ENCODE measurements around the gene REEP3. TPM values are rescaled to one million over a fixed set of nuclear protein-coding genes. Genes with fewer than 3 reads are reported as not detected.
A peak's percentile ranks its signal among the peaks of the same experiment; 100 is the strongest.
"Not testable (repeated sequence)": the region's sequence is repeated elsewhere in the genome, so short reads cannot be mapped to it uniquely, and the experiment has no call there.

Gene REEP3
- total RNA-seq, 1 experiment from 2014 or later, result 21.7 TPM

DNA sequence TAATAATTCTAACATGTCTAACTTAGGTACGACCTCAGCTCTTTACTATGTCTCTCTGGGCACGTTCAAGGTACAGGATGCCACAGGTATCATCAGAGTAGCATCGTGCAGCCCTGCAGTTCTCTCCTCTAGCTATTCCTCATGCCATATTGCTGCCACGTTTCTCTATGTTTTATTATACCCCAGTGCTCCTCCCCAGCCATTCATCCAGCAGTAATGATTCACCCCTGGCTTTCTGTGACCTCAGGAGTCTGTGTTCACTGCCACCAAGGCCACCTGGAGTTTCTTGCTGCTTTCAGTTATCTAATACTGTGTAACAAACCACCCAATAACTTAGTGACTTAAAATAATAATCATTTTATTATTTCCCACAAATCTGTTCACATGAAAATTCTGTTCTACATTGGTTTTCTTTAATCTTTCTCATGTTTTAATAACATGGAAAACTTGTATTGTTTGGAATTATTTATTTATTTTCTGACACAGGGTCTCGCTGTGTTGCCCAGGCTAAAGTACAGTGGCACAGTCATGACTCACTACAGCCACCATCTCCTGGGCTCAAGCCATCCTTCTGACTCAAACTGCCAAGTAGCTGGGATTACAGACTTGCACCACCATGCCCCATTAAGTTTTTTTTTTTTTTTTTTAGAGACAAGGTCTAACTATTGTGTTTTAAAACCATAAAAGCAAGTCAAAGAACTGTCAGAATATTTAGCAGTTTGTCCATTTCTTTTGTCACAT, 21.8 kb downstream of the REEP3 start:
- DNase-seq (ENCODE audit: low spot score), result no peak
- in situ Hi-C loops (cut with HindIII; ENCODE audit: low sequenced_read_pairs), result no loop called here

- in situ Hi-C loops (cut with HindIII; ENCODE audit: low sequenced_read_pairs), result no loop called here
- no peak for DNase-seq (ENCODE audit: low spot score)
Measured at GRCh38 chr10:63543576-63543962, 22.4 kb downstream of the REEP3 start.

DNA sequence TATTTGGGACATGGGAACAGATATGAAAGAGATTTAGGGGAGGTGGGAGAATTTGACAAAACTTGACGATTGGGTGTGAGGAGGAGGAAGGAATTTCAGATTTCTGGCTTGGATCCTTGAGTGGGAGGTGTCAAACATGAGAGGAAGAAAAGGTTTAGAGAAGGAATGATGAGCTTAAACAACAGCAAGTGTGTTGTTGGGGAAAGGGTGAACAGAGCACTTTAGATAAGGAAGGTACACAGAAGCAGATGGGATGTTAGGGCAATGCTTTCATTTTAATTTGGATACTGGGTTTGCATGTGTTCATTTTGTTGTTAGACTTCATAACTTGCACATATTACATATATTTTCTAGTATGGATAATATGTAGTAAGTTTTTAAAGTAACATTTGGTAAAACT, 23.2 kb downstream of the REEP3 start:
- in situ Hi-C loops (cut with HindIII; ENCODE audit: low sequenced_read_pairs), result no loop called here

GRCh38 chr10:63547628-63548360, 26.6 kb downstream of the REEP3 start:
- in situ Hi-C loops (cut with HindIII; ENCODE audit: low sequenced_read_pairs), result no loop called here
- DNase-seq (ENCODE audit: low spot score), result peak; percentile 99

More for the DNA sequence above, 23.2 kb downstream of the REEP3 start:
- no peak for DNase-seq (ENCODE audit: low spot score)

DNA sequence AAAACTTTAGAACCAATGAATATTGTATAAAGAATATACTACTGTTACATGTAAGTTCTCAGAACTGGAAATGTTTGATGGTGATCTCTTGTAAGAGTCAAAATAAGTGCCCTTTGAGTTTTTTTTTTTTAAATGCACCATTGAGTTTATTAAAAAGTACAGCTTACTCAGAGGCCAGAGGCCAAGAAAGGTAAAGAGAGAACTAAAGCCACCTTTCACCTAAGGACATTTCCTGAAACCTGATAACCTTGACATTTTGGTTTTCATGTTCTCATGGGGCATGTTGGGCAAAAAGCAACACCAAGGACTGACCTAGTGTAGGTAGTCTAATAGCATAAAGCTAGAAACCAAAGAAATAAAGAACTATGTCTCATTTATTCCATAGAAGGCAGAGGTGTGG, 27.7 kb downstream of the REEP3 start:
- no peak for DNase-seq (ENCODE audit: low spot score)
- in situ Hi-C loops (cut with HindIII; ENCODE audit: low sequenced_read_pairs), result no loop called here

GRCh38 chr10:63549810-63550209, 28.6 kb downstream of the REEP3 start:
- in situ Hi-C loops (cut with HindIII; ENCODE audit: low sequenced_read_pairs), result no loop called here
- DNase-seq (ENCODE audit: low spot score), result peak; percentile 86

GRCh38 chr10:63553031-63553430, 31.8 kb downstream of the REEP3 start:
- DNase-seq (ENCODE audit: low spot score), result no peak
- in situ Hi-C loops (cut with HindIII; ENCODE audit: low sequenced_read_pairs), result no loop called here

DNA sequence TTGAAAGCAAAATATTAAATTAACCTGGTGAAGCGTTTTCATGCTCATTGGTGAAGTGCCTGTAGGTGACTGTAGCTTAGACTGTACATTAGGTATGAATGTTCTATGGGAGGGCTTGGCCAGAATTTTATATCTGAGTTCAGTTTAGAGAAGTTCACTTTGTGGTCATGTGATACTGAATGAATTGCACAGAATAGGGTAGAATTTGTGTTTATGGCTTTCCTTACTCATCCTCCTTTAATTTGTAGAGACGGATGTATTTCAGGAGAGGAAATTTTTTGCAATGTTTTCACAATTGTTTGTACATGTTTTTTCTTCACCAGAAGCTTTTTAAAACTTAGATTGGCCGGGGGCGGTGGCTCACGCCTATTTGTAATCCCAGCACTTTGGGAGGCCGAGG, 32.3 kb downstream of the REEP3 start:
- no peak for DNase-seq (ENCODE audit: low spot score)
- in situ Hi-C loops (cut with HindIII; ENCODE audit: low sequenced_read_pairs), result no loop called here

GRCh38 chr10:63554657-63555056, 33.5 kb downstream of the REEP3 start:
- in situ Hi-C loops (cut with HindIII; ENCODE audit: low sequenced_read_pairs), result no loop called here
- DNase-seq (ENCODE audit: low spot score), result no peak

GRCh38 chr10:63555330-63555729, 34.1 kb downstream of the REEP3 start:
- in situ Hi-C loops (cut with HindIII; ENCODE audit: low sequenced_read_pairs), result no loop called here
- no peak for DNase-seq (ENCODE audit: low spot score)

DNA sequence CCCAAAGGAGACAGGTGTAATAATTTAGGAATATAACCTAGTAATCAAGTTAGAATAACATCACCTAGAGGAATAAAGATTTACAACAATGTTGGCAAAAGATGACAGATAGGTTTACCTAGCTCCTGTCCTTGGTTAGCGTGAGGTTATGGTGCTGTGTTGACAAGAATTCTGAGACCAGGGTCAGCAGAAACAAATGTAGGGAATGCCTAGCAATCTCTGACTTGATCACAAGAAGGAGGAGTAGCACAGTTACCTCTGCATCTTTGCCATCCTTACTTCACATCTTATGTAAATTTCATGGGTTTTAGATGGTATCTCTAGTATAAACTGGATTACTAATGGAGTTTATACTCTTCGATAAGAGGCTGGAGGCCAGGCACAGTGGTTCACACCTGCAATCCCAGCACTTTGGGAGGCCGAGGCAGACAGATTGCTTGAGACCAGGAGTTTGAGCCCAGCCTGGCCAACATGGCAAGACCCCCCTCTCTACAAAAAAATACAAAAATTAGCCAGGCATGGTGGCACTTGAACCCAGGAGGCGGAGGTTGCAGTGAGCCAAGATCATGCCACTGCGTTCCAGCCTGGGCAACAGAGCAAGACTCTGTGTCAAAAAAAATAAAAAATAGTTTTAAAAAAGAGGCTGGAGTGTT, 37.1 kb downstream of the REEP3 start:
- peak; percentile 63 for DNase-seq (ENCODE audit: low spot score)
- in situ Hi-C loops (cut with HindIII; ENCODE audit: low sequenced_read_pairs), result no loop called here

DNA sequence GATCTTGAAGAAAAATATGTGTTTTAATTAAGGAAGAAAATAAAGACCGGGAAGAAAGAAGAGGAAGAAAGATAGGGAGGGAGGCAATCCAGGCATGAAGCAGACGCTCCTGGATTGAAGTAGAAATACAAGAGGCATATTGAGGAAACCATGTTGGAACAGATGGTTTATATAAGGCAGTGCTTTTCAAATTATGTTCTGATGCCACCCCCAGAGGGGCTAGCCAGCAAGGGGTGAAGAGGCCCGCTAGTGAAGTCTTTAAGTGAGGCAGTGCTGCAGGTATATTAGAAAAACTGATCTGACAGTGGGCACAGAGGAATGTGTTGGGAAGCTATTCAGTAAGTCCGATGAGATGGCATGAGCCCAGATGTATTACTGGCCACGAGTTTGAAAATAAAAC, 40.1 kb downstream of the REEP3 start:
- in situ Hi-C loops (cut with HindIII; ENCODE audit: low sequenced_read_pairs), result no loop called here
- DNase-seq (ENCODE audit: low spot score), result peak; percentile 80

GRCh38 chr10:63562391-63562790, 41.2 kb downstream of the REEP3 start:
- DNase-seq (ENCODE audit: low spot score), result no peak
- in situ Hi-C loops (cut with HindIII; ENCODE audit: low sequenced_read_pairs), result no loop called here

GRCh38 chr10:63562857-63563256, 41.7 kb downstream of the REEP3 start:
- in situ Hi-C loops (cut with HindIII; ENCODE audit: low sequenced_read_pairs), result no loop called here
- DNase-seq (ENCODE audit: low spot score), result peak; percentile 46

GRCh38 chr10:63563623-63564022, 42.4 kb downstream of the REEP3 start:
- DNase-seq (ENCODE audit: low spot score), result peak; percentile 30
- in situ Hi-C loops (cut with HindIII; ENCODE audit: low sequenced_read_pairs), result no loop called here

DNA sequence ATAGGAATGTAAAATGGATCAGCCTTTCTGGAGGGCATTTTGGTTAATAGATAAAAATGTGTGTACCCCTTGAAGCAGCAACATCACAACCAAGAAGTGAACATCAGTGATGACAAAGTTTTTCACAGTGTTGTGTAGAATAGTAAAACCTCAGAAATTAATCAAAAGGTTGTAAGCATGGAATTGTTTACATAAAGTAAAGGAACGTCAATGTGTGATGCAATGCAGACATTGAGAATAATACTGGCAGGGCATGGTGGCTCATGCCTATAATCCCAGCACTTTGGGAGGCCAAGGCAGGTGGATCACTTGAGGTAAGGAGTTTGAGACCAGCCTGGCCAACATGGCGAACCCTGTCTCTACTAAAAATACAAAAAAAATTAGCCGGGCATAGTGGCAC, 43.5 kb downstream of the REEP3 start:
- DNase-seq (ENCODE audit: low spot score); in situ Hi-C loops (cut with HindIII; ENCODE audit: low sequenced_read_pairs): not testable (repeated sequence)

DNA sequence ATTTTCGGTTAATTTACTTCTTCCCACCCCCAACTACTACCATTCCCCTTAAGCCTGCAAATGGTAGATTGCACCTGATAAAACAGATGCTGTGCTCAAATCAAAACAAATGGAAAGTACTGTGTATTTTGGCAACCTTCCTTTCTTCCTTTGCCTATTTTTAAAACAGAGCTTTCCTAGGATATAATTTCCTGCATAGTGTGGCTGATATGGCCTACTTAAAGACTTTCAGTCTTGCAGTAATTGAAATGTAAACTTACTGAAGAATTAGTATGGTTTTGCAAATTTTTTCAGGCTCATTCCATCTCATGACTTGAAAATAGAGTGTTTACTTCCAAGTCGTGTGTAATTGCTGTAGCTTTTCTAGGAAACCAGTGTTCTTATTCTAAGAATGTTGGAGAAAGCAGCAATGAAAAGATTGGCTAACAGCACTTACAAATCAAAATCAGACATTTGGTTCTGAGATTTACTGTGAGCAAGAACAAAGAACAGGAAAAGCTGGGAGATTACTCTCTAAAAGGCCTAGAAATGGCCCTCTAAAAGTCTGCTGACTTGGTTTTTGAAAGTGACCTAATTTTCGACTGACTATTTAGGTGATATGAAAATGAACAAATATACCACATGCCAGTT, 52.0 kb downstream of the REEP3 start:
- in situ Hi-C loops (cut with HindIII; ENCODE audit: low sequenced_read_pairs), result no loop called here
- DNase-seq (ENCODE audit: low spot score), result peak; percentile 94

DNA sequence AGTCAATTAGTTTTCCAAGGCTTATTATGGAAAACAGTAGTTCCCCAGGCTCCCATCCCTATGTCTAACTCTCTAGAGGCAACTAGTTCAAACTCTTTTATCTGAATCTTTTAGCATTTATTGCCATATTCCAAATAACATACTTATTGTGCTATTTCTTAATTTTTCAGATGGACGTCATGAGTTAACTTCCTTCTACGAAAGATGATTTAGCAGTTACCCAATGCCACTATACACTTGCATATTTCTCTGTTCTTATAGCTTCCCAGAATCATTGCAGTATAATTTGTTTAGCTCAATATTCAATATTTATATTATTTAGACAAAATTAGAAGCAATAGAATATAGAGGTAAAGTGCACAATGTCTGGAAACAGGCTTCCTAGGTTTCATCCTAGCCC, 52.8 kb downstream of the REEP3 start:
- DNase-seq (ENCODE audit: low spot score), result no peak
- in situ Hi-C loops (cut with HindIII; ENCODE audit: low sequenced_read_pairs), result no loop called here

DNA sequence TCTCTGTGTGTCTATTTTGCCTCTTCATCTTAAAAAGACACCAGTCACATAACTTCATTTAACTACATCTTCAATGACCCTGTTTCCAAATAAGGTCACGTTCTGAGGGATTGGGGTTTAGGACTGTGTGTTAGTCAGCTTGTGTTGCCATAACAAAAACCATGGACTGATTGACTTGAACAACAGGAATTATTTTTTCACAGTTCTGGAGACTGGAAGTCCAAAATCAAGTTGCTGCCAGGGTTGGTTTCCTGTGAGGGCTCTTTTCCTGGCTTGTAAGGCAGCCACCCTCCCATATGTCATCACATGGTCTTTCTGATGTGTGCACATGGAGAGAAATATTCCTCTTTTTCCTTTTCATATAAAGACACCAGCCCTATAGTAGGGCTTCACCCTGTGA, 55.3 kb downstream of the REEP3 start:
- peak; percentile 25 for DNase-seq (ENCODE audit: low spot score)
- in situ Hi-C loops (cut with HindIII; ENCODE audit: low sequenced_read_pairs), result no loop called here

DNA sequence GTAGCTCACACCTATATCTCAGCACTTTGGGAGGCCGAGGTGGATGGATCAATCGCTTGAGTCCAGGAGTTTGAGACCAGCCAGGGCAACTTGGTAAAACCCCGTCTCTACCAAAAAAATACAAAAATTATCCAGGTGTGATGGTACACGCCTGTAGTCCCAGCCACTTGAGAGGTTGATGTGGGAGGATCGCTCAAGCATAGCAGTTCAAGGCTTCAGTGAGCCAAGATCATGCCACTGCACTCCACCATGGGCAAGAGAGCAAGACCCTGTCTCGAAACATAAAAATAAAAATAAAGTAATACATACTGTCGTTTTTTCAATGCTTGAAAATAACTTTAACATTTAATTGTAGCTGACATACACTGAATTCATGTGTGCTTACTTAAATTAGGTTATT, 57.3 kb downstream of the REEP3 start:
- in situ Hi-C loops (cut with HindIII; ENCODE audit: low sequenced_read_pairs), result no loop called here
- DNase-seq (ENCODE audit: low spot score), result no peak
